Lung (tissue), 12 donors: ENCODE results near the gene PTBP3. TPM values are rescaled to one million over a fixed set of nuclear protein-coding genes. Genes with fewer than 3 reads are reported as not detected.

Experiments
- ATAC-seq: fragments of 200-7000 bp; cut with Tn5 transposase; one replicate; pipeline ENCODE4 v1.9.1; 2020; ENCODE audit warnings: moderate number of reproducible peaks; ENCODE audit not compliant: insufficient read depth, low FRiP score
- DNase-seq, 3 donors: peaks; one replicate each; pipeline ENCODE4 v3.0.0-alpha.2; 2013 to 2017
- H3K27ac ChIP-seq, 2 donors: one replicate each; pipeline ENCODE4 v1.5.1; 2013; ENCODE audit warnings: mild to moderate bottlenecking in 2 of 2, moderate library complexity in 2 of 2, control low read depth in 1 of 2, inconsistent platforms in 1 of 2, low read depth in 1 of 2, low read length in 1 of 2
- H3K27me3 ChIP-seq, 3 donors: one replicate each; pipeline ENCODE4 v1.5.1; 2013; ENCODE audit warnings: low read length in 2 of 3; ENCODE audit not compliant: control insufficient read depth in 3 of 3, insufficient read depth in 3 of 3
- H3K36me3 ChIP-seq, 4 donors: one replicate each; pipeline ENCODE4 v1.5.1; 2013; ENCODE audit warnings: low read length in 4 of 4, mild to moderate bottlenecking in 1 of 4, moderate library complexity in 1 of 4; ENCODE audit not compliant: control insufficient read depth in 4 of 4, insufficient read depth in 4 of 4
- H3K4me1 ChIP-seq, 5 donors: one replicate each; pipeline ENCODE4 v1.5.1; 2013; ENCODE audit warnings: low read length in 5 of 5, mild to moderate bottlenecking in 2 of 5, moderate library complexity in 1 of 5; ENCODE audit not compliant: control insufficient read depth in 5 of 5, insufficient read depth in 5 of 5
- H3K4me3 ChIP-seq: one replicate; pipeline ENCODE4 v1.5.1; 2013; ENCODE audit warnings: mild to moderate bottlenecking, control low read depth, moderate library complexity
- H3K9ac ChIP-seq, 2 donors: one replicate each; pipeline ENCODE4 v1.5.1; 2013; ENCODE audit warnings: low read length in 2 of 2, control low read depth in 1 of 2; ENCODE audit not compliant: insufficient read depth in 1 of 2
- H3K9me3 ChIP-seq, 4 donors: one replicate each; pipeline ENCODE4 v1.5.1; 2013; ENCODE audit warnings: low read length in 3 of 4, mild to moderate bottlenecking in 1 of 4, moderate library complexity in 1 of 4; ENCODE audit not compliant: control insufficient read depth in 4 of 4, insufficient read depth in 3 of 4
- CTCF ChIP-seq: IDR thresholded peaks from 2 replicates; pipeline ENCODE4 v1.5.1; 2012; ENCODE audit warnings: mild to moderate bottlenecking; ENCODE audit errors: control extremely low read depth, extremely low read depth
- WGBS, 2 donors: extraction: QIAGEN DNeasy Blood & Tissue Kit; methylation state at CpG; one replicate each; pipeline ENCODE4 v1.1.7; 2013; 5-methylcytosine and 5-hydroxymethylcytosine counted together
- polyA plus RNA-seq, 2 donors: library from polyadenylated mRNA; stranded (reverse); fragments of 200-250 nt; gene quantifications; one replicate each; pipeline ENCODE4 v1.2.1, GENCODE V29; 2013
- total RNA-seq, 2 donors: library from RNA; depleted of rRNA in 1 of 2; stranded (reverse); fragments of >200 nt in 1 of 2; gene quantifications; one replicate each; pipeline ENCODE4 v1.2.1, GENCODE V29; 2014 to 2021
- donor health status: control.
- donor health status: control.
- donor health status: Bipolar disorder and iron deficiency.
- donor health status: healthy.
- donor health status: DM: yes; HTN: yes; CAD: no.

The PTBP3 gene
- total and polyA plus RNA-seq, 4 donors = 12.4 to 75.1 (median 46.8) TPM

DNA sequence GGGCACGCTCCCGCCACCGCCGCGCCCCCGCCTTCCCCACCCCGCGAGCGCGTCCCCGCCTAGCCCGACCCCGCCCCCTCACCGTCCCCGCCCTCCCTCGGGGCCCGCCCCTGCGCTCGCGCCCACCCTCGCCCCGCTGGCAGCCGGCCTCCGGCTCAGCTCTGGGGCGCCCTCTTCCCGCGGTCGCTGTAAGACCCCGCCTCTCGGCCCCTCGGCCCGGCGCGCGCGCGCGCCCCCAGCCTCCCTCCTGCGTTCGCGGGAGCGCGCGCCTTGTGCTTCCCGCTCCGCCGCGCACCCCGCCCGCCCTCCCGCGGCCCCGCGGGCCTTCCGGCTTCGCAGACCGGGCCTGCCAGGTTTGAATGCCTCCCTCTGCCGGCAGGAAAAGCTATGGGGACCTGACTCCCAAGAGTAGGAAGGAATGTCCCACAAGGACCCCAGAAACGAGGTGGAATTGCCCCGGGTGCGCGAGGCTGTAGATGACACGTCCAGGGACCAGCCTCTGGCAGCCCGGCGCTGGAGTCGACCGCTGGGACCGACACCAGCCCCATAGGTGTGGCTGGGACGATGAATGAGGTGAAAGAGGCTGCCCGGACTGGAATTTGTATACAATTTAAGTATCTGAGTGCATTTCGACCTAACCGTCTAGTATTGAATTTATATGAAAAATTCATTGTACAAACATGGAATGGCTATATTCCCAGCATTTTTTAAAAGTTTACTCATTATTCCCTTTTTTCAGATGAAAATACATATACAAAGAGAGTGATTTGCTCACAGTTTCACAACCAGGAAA lies 416 bp upstream of the PTBP3 start:
- peak overlapping the region; percentile 98 for H3K4me3 ChIP-seq
- ATAC-seq (peak; percentile 90), DNase-seq (peak; percentile 97 to 99 (median 98))
- H3K9ac ChIP-seq = peak overlapping the region; percentile 71 to 80
- H3K9me3 ChIP-seq = peaks cover 0 to 2% (median 0%) of the 10 kb centered on the region in 4 donors
- 0 to 1% methylated on average over 43 to 71 of the region's 72 CpGs for WGBS, 2 donors
- peak overlapping the region; percentile 98 to 100 for H3K27ac ChIP-seq
- H3K36me3 ChIP-seq = no peaks in the 10 kb centered on the region
- TF ChIP-seq CTCF = peak; percentile 24
- H3K27me3 ChIP-seq = no peaks in the 10 kb centered on the region
- peaks cover 0 to 8% (median 4%) of the 10 kb centered on the region in 5 donors for H3K4me1 ChIP-seq

- WGBS, 2 donors = 0% methylated on average over 19 of the region's 19 CpGs
- Histone ChIP-seq H3K27me3 (no peaks in the 10 kb centered on the region), H3K4me1 (peaks cover 0 to 16% (median 4%) of the 10 kb centered on the region in 5 donors)
These were observed 794 bp downstream of the PTBP3 start for GRCh38 chr9:112332674-112332976.

GRCh38 chr9:112332214-112332613 lies 1.2 kb downstream of the PTBP3 start:
- WGBS, 2 donors = 5% methylated on average over 4 of the region's 4 CpGs

More at GRCh38 chr9:112332674-112332976, 794 bp downstream of the PTBP3 start:
- no peak for ATAC-seq
- no peaks in the 10 kb centered on the region for H3K36me3 ChIP-seq
- no peak for DNase-seq
- no peak for TF ChIP-seq CTCF
- H3K9me3 ChIP-seq = no peaks in the 10 kb centered on the region
- H3K27ac ChIP-seq = peak overlapping the region; percentile 98 to 100
- peak overlapping the region; percentile 98 for H3K4me3 ChIP-seq
- peak overlapping the region; percentile 71 to 87 for H3K9ac ChIP-seq

More at GRCh38 chr9:112332214-112332613, 1.2 kb downstream of the PTBP3 start:
- peak overlapping the region; percentile 71 to 87 for H3K9ac ChIP-seq
- no peak for TF ChIP-seq CTCF
- H3K27ac ChIP-seq = no peak overlapping the region
- H3K36me3 ChIP-seq = no peaks in the 10 kb centered on the region
- H3K27me3 ChIP-seq = no peaks in the 10 kb centered on the region
- ATAC-seq (no peak), DNase-seq (peak in 1 of 3 donors; percentile 30)
- H3K4me3 ChIP-seq = no peak overlapping the region
- H3K9me3 ChIP-seq = no peaks in the 10 kb centered on the region
- peaks cover 0 to 17% (median 4%) of the 10 kb centered on the region in 5 donors for H3K4me1 ChIP-seq
